IMR-90 (cell line): Measurements from ENCODE around the gene TRMT10A. TPM values are rescaled to one million over a fixed set of nuclear protein-coding genes. Genes with fewer than 3 reads are reported as not detected.

Experiments
- ATAC-seq: fragments of 200-7000 bp; cut with Tn5 transposase; 2 replicates; pipeline ENCODE4 v1.9.1; 2020; ENCODE audit warnings: low read depth, mild to moderate bottlenecking, moderate library complexity
- BruUV-seq: library from RNA; stranded (reverse); fragments of 400-500 nt; replicated peaks from 2 replicates; lab custom pipeline; 2021; lab: Mats Ljungman, UMichigan
- CTCF ChIA-PET: fragments of 300-600 bp; formaldehyde crosslinking; extraction: SDS; loops from one replicate; lab custom pipeline; 2021; ENCODE audit warnings: antibody characterized with exemption; lab: Yijun Ruan, JAX
- POLR2A ChIA-PET: fragments of 300-600 bp; sonication (Branson Sonifier 250); formaldehyde crosslinking; loops from one replicate; lab custom pipeline; 2022; ENCODE audit warnings: antibody characterized with exemption; ENCODE audit not compliant: unreplicated experiment; lab: Charles Lee
- DNase-seq: peaks from one replicate; pipeline ENCODE4 v3.0.0; 2013
- H2AFZ ChIP-seq: replicated peaks from 2 replicates; pipeline ENCODE3; 2013; ENCODE audit warnings: low read length, mild to moderate bottlenecking; ENCODE audit not compliant: poor library complexity
- H2AK5ac ChIP-seq: 2 replicates; pipeline ENCODE4 v1.6.1; 2013; ENCODE audit warnings: low read depth, low read length, inconsistent platforms
- H2AK9ac ChIP-seq: replicated peaks from 2 replicates; pipeline ENCODE3; 2013; ENCODE audit warnings: mild to moderate bottlenecking, low read depth, low read length, moderate library complexity; ENCODE audit not compliant: poor library complexity
- H2BK120ac ChIP-seq: 2 replicates; pipeline ENCODE4 v1.6.1; 2013; ENCODE audit warnings: low read depth, low read length, inconsistent platforms
- H2BK15ac ChIP-seq: 3 replicates; pipeline ENCODE4 v1.6.1; 2013; ENCODE audit warnings: low read depth, low read length, inconsistent platforms
- H2BK20ac ChIP-seq: 2 replicates; pipeline ENCODE4 v1.6.1; 2013; ENCODE audit warnings: low read depth, mild to moderate bottlenecking, inconsistent platforms, low read length, moderate library complexity
- H2BK5ac ChIP-seq: 2 replicates; pipeline ENCODE4 v1.6.1; 2013; ENCODE audit warnings: mild to moderate bottlenecking, low read depth, low read length, inconsistent platforms; ENCODE audit not compliant: poor library complexity, severe bottlenecking
- H3K14ac ChIP-seq: replicated peaks from 2 replicates; pipeline ENCODE4 v1.6.1; 2013; ENCODE audit warnings: low read depth, low read length, inconsistent platforms
- H3K18ac ChIP-seq: 2 replicates; pipeline ENCODE4 v1.6.1; 2013; ENCODE audit warnings: low read depth, low read length, control low read depth
- H3K23ac ChIP-seq: 2 replicates; pipeline ENCODE4 v1.6.1; 2013; ENCODE audit warnings: low read depth, low read length, inconsistent platforms
- H3K27ac ChIP-seq: 2 replicates; pipeline ENCODE4 v1.5.1; 2013; ENCODE audit warnings: mild to moderate bottlenecking, control low read depth, low read length; ENCODE audit not compliant: insufficient read depth
- H3K27me3 ChIP-seq: 2 replicates; pipeline ENCODE4 v1.6.1; 2013; ENCODE audit warnings: low read length; ENCODE audit not compliant: control insufficient read depth, insufficient read depth
- H3K36me3 ChIP-seq: 2 replicates; pipeline ENCODE4 v1.6.1; 2013; ENCODE audit warnings: low read length, mixed read lengths; ENCODE audit not compliant: control insufficient read depth, insufficient read depth
- H3K4ac ChIP-seq: 2 replicates; pipeline ENCODE4 v1.6.1; 2013; ENCODE audit warnings: low read depth, low read length, inconsistent platforms
- H3K4me1 ChIP-seq: 2 replicates; pipeline ENCODE4 v1.6.1; 2013; ENCODE audit warnings: low read length, mixed read lengths; ENCODE audit not compliant: control insufficient read depth, insufficient read depth
- H3K4me2 ChIP-seq: 2 replicates; pipeline ENCODE4 v1.6.1; 2013; ENCODE audit warnings: low read depth, mild to moderate bottlenecking, control low read depth, low read length, moderate library complexity
- H3K4me3 ChIP-seq: 2 replicates; pipeline ENCODE4 v1.5.1; 2013; ENCODE audit warnings: low read depth, mild to moderate bottlenecking, control low read depth, low read length, moderate library complexity; ENCODE audit not compliant: insufficient read depth
- H3K56ac ChIP-seq: 2 replicates; pipeline ENCODE4 v1.6.1; 2013; ENCODE audit warnings: low read length, inconsistent platforms; ENCODE audit not compliant: insufficient read depth; ENCODE audit errors: extremely low read depth
- H3K79me1 ChIP-seq, 2 experiments: 2 replicates each; pipeline ENCODE4 v1.6.1; 2013; ENCODE audit warnings: low read length in 2 of 2, inconsistent platforms in 1 of 2, low read depth in 1 of 2
- H3K9ac ChIP-seq: 2 replicates; pipeline ENCODE4 v1.6.1; 2013; ENCODE audit warnings: low read depth, low read length, control low read depth
- H3K9me1 ChIP-seq: 2 replicates; pipeline ENCODE4 v1.6.1; 2013; ENCODE audit warnings: low read length, inconsistent platforms; ENCODE audit not compliant: insufficient read depth
- H3K9me3 ChIP-seq: 2 replicates; pipeline ENCODE4 v1.6.1; 2013; ENCODE audit warnings: low read length; ENCODE audit not compliant: control insufficient read depth, insufficient read depth
- H4K20me1 ChIP-seq: 2 replicates; pipeline ENCODE4 v1.6.1; 2013; ENCODE audit warnings: low read length, inconsistent platforms; ENCODE audit not compliant: insufficient read depth
- H4K5ac ChIP-seq: 2 replicates; pipeline ENCODE4 v1.6.1; 2013; ENCODE audit warnings: mild to moderate bottlenecking, low read depth, low read length, control low read depth
- H4K8ac ChIP-seq, 2 experiments: 2 replicates each; pipeline ENCODE4 v1.6.1; 2013; ENCODE audit warnings: low read depth in 2 of 2, low read length in 2 of 2, control low read depth in 1 of 2, inconsistent platforms in 1 of 2
- H4K91ac ChIP-seq: 2 replicates; pipeline ENCODE4 v1.6.1; 2013; ENCODE audit warnings: low read depth, low read length, inconsistent platforms; ENCODE audit not compliant: insufficient read depth
- FOS ChIP-seq: fragments of 150-350 bp; IDR thresholded peaks from 2 replicates; pipeline ENCODE4 v1.6.1; 2016; ENCODE audit warnings: low read depth, low read length
- MAFK ChIP-seq: IDR thresholded peaks from 2 replicates; pipeline ENCODE4 v1.6.1; 2012; ENCODE audit warnings: low read depth, low read length, improper control_type of control experiment
- MXI1 ChIP-seq: IDR thresholded peaks from 2 replicates; pipeline ENCODE4 v1.6.1; 2012; ENCODE audit warnings: low read depth, mild to moderate bottlenecking, low read length, moderate library complexity, borderline replicate concordance
- WGBS, 2 experiments: methylation state at CpG; one replicate each; pipeline versions ENCODE4 v1.1.5 to v1.1.7; 2013; ENCODE audit warnings: missing lambda C conversion rate in 2 of 2; ENCODE audit not compliant: insufficient read length in 1 of 2; ENCODE audit errors: extremely low coverage in 2 of 2; 5-methylcytosine and 5-hydroxymethylcytosine counted together
- dilution Hi-C: fragments of 300-500 bp; cut with HindIII; formaldehyde crosslinking; loops from one replicate; pipeline ENCODE4 v1.14.3; 2018; ENCODE audit warnings: low sequenced_read_pairs; ENCODE audit not compliant: unreplicated experiment
- in situ Hi-C: fragments of 300-500 bp; cut with MboI; formaldehyde crosslinking; loops from 3 replicates; pipeline ENCODE4 v1.14.3; 2019; ENCODE audit warnings: low sequenced_read_pairs, inconsistent platforms, mixed read lengths
- intact Hi-C: fragments of 100-400 bp; cut with micrococcal nuclease; formaldehyde crosslinking; loops from 2 replicates; pipeline ENCODE4 v1.10.0; 2022
- polyA plus RNA-seq, 3 experiments: library from polyadenylated mRNA; depleted of rRNA; stranded (reverse); fragments of >200 nt; gene quantifications; 2 replicates each; pipeline ENCODE4 v1.2.3, GENCODE V29; 2012; ENCODE audit warnings: low replicate concordance in 1 of 3
- total RNA-seq: library from RNA; depleted of rRNA; stranded (reverse); fragments of >200 nt; gene quantifications from 2 replicates; pipeline ENCODE4 v1.2.3, GENCODE V29; 2012

TRMT10A gene
- total and polyA plus RNA-seq, 2 of the 4 experiments (the other 2 are of a cell fraction) = 3.8 to 4.3 TPM

- no peak overlapping the region for H4K5ac ChIP-seq
- no peaks in the 10 kb centered on the region for H3K36me3 ChIP-seq
- ChIA-PET CTCF (interaction anchor here (0.6 kb wide), 1 partner anchor 9 kb away, joined by 3 read pairs; no protein-coding TSS in a partner anchor), POLR2A (no interaction called here)
- H3K27me3 ChIP-seq = no peaks in the 10 kb centered on the region
- no peak overlapping the region for H3K18ac ChIP-seq
- H4K8ac ChIP-seq = no peak overlapping the region
- H4K91ac ChIP-seq = no peak overlapping the region
- ATAC-seq (no peak), DNase-seq (no peak)
- in situ Hi-C loops (no loop called here), dilution Hi-C loops (no loop called here), intact Hi-C loops (no loop called here)
- no peak overlapping the region for H3K27ac ChIP-seq
- no peaks in the 10 kb centered on the region for H3K4me1 ChIP-seq
- no peaks in the 10 kb centered on the region for H4K20me1 ChIP-seq
- no peak overlapping the region for H3K56ac ChIP-seq
- no peak overlapping the region for H2BK15ac ChIP-seq
- H3K14ac ChIP-seq = no peak overlapping the region
- H2AFZ ChIP-seq = no peak overlapping the region
- no peak overlapping the region for H3K23ac ChIP-seq
- H2BK5ac ChIP-seq = no peak overlapping the region
- H2BK20ac ChIP-seq = no peak overlapping the region
- no peaks in the 10 kb centered on the region for H3K79me1 ChIP-seq
- H3K9me1 ChIP-seq = no peaks in the 10 kb centered on the region
- TF ChIP-seq MXI1 = no peak
- no peak for TF ChIP-seq FOS
- TF ChIP-seq MAFK = peak; percentile 94
- no peak overlapping the region for H2AK5ac ChIP-seq
- H2BK120ac ChIP-seq = no peak overlapping the region
- no TSS peak for BruUV-seq
- H3K4me2 ChIP-seq = no peak overlapping the region
- WGBS, 2 experiments = no CpG with 5 or more reads among the region's 4 CpGs
- no peak overlapping the region for H3K4me3 ChIP-seq
- H3K4ac ChIP-seq = no peak overlapping the region
- H2AK9ac ChIP-seq = no peak overlapping the region
- H3K9ac ChIP-seq = no peak overlapping the region
- no peaks in the 10 kb centered on the region for H3K9me3 ChIP-seq
Measured at GRCh38 chr4:99593781-99594641, 30.2 kb upstream of the TRMT10A start.
